GM18498 (cell line): ENCODE measurements around the gene ANKK1.

Source experiments
- ATAC-seq: cut with Tn5 transposase; IDR thresholded peaks from one replicate; pipeline ENCODE4 v1.9.1; 2021; ENCODE audit warnings: mild to moderate bottlenecking, moderate library complexity; ENCODE audit not compliant: unreplicated experiment

ANKK1 gene

GRCh38 chr11:113387605-113388211, at the start of gene ANKK1:
Gene ANKK1 (plus strand): TSS chr11:113387779. CDS start chr11:113387885, 106 bp downstream.
- no peak for ATAC-seq

DNA sequence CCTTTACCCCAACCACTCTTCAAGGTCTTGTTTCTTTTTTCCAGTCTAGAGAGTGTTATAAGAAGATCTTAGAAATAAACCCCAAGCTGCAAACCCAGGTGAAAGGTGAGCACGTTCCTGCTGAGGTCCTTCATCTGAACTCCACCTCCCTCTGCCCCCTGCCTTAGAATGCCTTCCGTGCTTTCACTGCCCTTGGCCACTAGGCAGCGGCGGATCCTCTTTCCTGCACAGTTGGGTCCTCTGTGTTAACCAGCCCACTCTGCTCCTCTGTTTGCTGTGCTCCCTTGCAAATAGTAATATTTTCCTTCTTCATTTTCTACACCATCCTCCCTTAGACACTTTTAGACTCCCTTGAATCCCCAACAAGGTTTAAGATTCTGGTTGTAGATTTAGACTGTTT, 48.8 kb upstream of the ANKK1 start:
- no peak for ATAC-seq

GRCh38 chr11:113339929-113340589, 47.5 kb upstream of the ANKK1 start:
- no peak for ATAC-seq

DNA sequence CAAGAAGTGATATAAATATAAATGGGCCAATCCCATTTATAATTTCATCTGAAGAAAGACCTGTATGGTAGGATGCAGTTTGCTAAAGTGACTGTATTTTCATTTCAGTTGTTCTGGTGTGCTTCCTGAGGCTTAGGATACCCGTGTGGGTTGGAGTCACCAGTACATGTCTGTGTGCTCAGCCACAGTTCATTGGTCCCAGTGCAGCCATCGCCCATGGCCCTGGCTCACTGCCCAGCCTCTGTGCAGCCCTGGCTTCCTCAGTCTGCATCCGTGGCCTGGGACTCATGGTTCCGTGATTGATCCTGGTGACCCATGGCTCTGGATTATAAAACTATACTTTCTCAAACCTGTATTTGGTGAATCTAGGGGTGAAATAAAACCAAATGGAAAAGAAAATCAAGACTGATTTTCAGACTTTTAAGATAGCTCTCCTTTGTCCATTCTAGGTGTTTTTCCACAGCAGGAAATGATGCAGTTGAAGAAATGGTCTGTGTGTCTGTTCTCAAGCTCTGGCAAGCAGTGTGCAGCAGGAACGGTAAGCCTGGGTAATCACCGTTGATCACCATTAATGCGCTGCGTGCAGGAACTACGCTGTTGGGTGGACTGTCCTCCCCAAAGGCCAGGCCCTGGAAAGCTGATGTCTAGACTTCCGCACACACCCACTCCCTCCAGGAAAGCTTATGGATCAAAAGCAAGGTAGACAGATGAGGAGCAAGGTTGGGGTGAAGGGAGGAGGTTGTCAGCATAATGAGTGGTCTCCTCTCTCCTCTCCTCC, 46.0 kb upstream of the ANKK1 start:
- no peak for ATAC-seq

DNA sequence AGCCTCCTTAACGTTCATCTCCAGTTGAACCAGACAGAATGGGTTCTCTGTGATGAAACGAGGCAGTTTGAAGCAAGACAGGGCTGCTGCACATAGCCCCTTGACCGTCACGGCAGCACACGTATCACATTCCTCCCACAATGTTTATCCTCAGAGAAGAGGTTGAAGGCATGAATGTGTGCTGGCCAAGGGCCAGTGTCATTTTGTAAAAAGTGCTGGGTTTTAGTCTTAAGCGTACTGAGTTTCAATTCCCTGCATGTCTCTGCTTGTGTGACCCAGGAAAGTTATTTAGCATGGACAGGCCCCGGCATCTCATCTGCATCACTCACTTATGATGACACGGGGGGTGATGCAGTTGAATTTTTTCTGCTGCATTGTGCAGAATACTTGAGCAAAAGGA, 41.6 kb upstream of the ANKK1 start:
- ATAC-seq: no peak

DNA sequence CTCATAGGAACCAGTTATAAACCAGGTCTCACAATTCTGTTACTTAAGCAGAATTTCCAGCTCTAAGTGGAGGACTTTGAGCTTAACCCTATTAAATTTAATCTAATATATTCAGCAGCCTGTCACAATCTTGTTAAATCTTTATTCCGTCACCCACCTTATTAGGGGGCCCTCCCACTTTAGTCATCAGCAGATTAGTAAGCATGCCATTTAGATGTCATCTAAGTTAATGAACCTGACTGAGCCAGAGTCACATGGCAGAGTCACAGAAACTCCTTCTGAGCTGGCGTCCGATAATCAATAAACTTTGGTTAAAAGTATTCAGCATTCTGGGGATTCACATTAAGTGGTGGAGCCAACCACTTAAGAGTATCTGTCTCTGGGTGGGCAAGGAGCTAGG, 38.1 kb upstream of the ANKK1 start:
- no peak for ATAC-seq

- no peak for ATAC-seq
Measured at GRCh38 chr11:113350336-113351067, 37.1 kb upstream of the ANKK1 start.

GRCh38 chr11:113351068-113351450, 36.5 kb upstream of the ANKK1 start:
- ATAC-seq: no peak

DNA sequence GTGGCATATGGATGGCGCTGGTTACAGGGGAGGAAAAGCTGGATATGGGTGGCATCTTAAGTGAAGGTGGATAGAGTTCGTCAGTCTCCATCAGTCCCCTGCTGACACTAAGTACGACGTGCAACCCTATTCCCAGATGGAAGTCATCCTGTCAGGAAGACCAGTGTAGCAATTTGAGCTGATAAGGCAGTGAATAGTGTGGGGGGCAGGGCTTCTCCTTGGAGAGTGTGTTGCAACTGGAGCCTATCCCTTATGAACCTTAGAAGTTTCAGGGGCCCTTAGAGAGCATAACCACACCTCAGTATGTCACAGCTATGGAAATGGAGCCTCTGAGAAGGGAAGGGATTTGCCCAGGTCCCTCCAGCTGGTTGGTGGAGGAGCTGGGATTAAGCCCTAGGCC, 36.1 kb upstream of the ANKK1 start:
- no peak for ATAC-seq

DNA sequence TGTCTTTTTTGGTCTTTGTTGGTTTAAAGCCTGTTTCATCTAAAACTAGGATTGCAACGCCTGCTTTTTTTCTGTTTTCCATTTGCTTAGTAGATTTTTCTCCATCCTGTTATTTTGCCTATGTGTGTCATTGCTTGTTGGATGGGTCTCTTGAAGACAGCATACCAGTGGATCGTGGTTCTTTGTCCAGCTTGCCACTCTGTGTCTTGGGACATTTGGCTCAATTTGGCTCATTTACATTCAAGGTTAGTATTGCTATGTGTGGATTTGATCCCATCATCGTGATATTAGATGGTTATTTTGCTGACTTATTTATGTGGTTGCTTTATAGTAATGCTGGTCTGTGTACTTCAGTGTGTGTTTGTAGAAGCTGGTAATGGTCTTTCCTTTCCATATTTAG, 31.4 kb upstream of the ANKK1 start:
- ATAC-seq: no peak

GRCh38 chr11:113363406-113363805, 24.2 kb upstream of the ANKK1 start:
- no peak for ATAC-seq

DNA sequence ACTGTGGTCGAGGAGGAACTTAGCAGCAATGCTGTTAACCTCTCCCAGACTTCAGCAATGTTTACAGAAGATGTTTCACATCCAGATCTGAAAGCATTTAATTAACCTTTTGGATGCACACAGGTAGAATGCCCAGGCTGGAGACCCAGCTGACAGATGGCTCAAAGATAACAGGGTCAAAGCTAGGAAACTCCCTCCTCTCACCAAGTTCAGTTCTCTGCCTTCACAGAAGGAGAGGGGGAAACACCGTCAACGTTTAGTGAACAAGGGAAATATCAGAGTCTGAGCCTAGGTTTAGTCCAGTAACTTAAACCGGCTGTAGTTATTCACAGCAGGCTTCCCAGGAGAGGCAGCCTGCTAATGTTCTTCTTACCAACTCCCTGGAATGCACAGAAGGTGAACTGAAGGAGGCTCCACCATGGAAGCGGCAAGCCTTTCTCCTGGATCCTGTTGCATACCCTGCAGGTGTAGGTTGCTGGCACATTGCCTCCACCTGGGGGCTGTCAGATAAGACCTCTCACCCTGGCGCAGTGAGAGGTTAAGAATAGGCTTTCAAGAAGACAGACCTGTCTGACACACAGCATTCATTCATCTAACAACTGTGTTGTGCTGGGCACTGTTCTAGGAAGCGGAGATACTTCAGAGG, 23.5 kb upstream of the ANKK1 start:
- no peak for ATAC-seq

GRCh38 chr11:113365895-113366294, 21.7 kb upstream of the ANKK1 start:
- ATAC-seq: no peak

- ATAC-seq: no peak
Measured at GRCh38 chr11:113369411-113369810, 18.2 kb upstream of the ANKK1 start.

- ATAC-seq: no peak
Measured at GRCh38 chr11:113370634-113371033, 16.9 kb upstream of the ANKK1 start.

GRCh38 chr11:113372309-113372708, 15.3 kb upstream of the ANKK1 start:
- ATAC-seq: no peak

- ATAC-seq: no peak
Measured at GRCh38 chr11:113373306-113373705, 14.3 kb upstream of the ANKK1 start.

GRCh38 chr11:113373981-113374560, 13.5 kb upstream of the ANKK1 start:
- no peak for ATAC-seq

GRCh38 chr11:113375402-113375801, 12.2 kb upstream of the ANKK1 start:
- no peak for ATAC-seq

DNA sequence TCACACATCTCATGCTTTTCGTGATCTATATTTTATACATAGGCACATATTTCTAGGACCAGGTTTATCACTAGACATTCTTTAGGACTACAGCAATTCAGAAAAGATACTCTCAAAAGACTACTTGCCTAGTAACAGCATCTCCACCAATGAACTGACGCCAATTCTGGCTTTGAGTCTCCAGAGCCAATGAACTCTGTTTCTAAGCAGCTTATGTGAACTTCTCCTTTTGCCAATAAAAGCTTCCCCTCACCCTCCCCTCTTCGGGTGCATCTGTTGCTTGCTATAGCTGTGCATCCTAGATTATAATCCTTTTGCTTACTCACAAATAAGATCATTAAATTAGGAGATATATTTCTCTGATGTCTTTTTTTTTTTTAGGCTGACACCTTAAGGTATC, 11.4 kb upstream of the ANKK1 start:
- peak; percentile 62 for ATAC-seq
